ENCODE results near the gene REV3L.
"Not testable (repeated sequence)": the region's sequence is repeated elsewhere in the genome, so short reads cannot be mapped to it uniquely, and the experiment has no call there.

REV3L gene

GRCh38 chr6:111490067-111490466 lies 7.0 kb upstream of the REV3L start:
- DNase-seq (ENCODE audit: low read depth): no peak

GRCh38 chr6:111487661-111488060 lies 4.6 kb upstream of the REV3L start:
- DNase-seq (ENCODE audit: low read depth): no peak

GRCh38 chr6:111486921-111487320 lies 3.9 kb upstream of the REV3L start:
- no peak for DNase-seq (ENCODE audit: low read depth)

GRCh38 chr6:111486475-111486874 lies 3.5 kb upstream of the REV3L start:
- no peak for DNase-seq (ENCODE audit: low read depth)

GRCh38 chr6:111485342-111485741 lies 2.3 kb upstream of the REV3L start:
- DNase-seq (ENCODE audit: low read depth): no peak

- no peak for DNase-seq (ENCODE audit: low read depth)
Observed at GRCh38 chr6:111484633-111484930, 1.6 kb upstream of the REV3L start.

GRCh38 chr6:111483736-111484632 lies 966 bp upstream of the REV3L start:
- DNase-seq (ENCODE audit: low read depth): peak; percentile 47

GRCh38 chr6:111482188-111482958 lies 645 bp downstream of the REV3L start:
- DNase-seq (ENCODE audit: low read depth): peak; percentile 7

GRCh38 chr6:111481836-111482187 lies 1.2 kb downstream of the REV3L start:
- no peak for DNase-seq (ENCODE audit: low read depth)

- DNase-seq (ENCODE audit: low read depth): no peak
Observed at GRCh38 chr6:111480988-111481822, 1.8 kb downstream of the REV3L start.

- no peak for DNase-seq (ENCODE audit: low read depth)
Observed at GRCh38 chr6:111478749-111479148, 4.3 kb downstream of the REV3L start.

- no peak for DNase-seq (ENCODE audit: low read depth)
Observed at GRCh38 chr6:111478064-111478476, 4.9 kb downstream of the REV3L start.

GRCh38 chr6:111477481-111477938 lies 5.5 kb downstream of the REV3L start:
- DNase-seq (ENCODE audit: low read depth): no peak

GRCh38 chr6:111476061-111476460 lies 7.0 kb downstream of the REV3L start:
- not testable (repeated sequence) for DNase-seq (ENCODE audit: low read depth)

GRCh38 chr6:111474771-111475170 lies 8.2 kb downstream of the REV3L start:
- DNase-seq (ENCODE audit: low read depth): no peak

GRCh38 chr6:111474106-111474505 lies 8.9 kb downstream of the REV3L start:
- DNase-seq (ENCODE audit: low read depth): no peak

- no peak for DNase-seq (ENCODE audit: low read depth)
Observed at GRCh38 chr6:111472933-111473435, 10.0 kb downstream of the REV3L start.

GRCh38 chr6:111471958-111472357 lies 11.1 kb downstream of the REV3L start:
- no peak for DNase-seq (ENCODE audit: low read depth)

- no peak for DNase-seq (ENCODE audit: low read depth)
Observed at GRCh38 chr6:111471533-111471932, 11.5 kb downstream of the REV3L start.

- no peak for DNase-seq (ENCODE audit: low read depth)
Observed at GRCh38 chr6:111470991-111471390, 12.0 kb downstream of the REV3L start.

GRCh38 chr6:111469543-111469942 lies 13.5 kb downstream of the REV3L start:
- no peak for DNase-seq (ENCODE audit: low read depth)

- no peak for DNase-seq (ENCODE audit: low read depth)
Observed at GRCh38 chr6:111468329-111469012, 14.5 kb downstream of the REV3L start.

Measured in activated gamma-delta T cell treated with anti-CD3 and anti-CD28 coated beads, Interleukin-2, amount 50 U/mL, for 16 hours (primary cell).